Mesothelial cell of epicardium (in vitro differentiated cells): ENCODE measurements around the gene DLGAP1. TPM values are rescaled to one million over a fixed set of nuclear protein-coding genes. Genes with fewer than 3 reads are reported as not detected.

ENCODE experiments used
- DNase-seq, 2 experiments: peaks; one replicate each; pipeline ENCODE4 v3.0.0; 2021; ENCODE audit warnings: low spot score in 2 of 2; ENCODE audit not compliant: unreplicated experiment in 2 of 2
- H3K27ac Mint-ChIP-seq: 2 replicates; pipeline ENCODE4 v1.8.0; 2021; ENCODE audit warnings: mixed read lengths
- H3K27me3 Mint-ChIP-seq: 2 replicates; pipeline ENCODE4 v1.8.0; 2021; ENCODE audit warnings: low read depth, mixed read lengths
- H3K36me3 Mint-ChIP-seq: 2 replicates; pipeline ENCODE4 v1.8.0; 2021; ENCODE audit warnings: mixed read lengths
- H3K4me1 Mint-ChIP-seq: 2 replicates; pipeline ENCODE4 v1.8.0; 2021; ENCODE audit warnings: mixed read lengths
- H3K4me3 Mint-ChIP-seq: 2 replicates; pipeline ENCODE4 v1.8.0; 2021; ENCODE audit warnings: mild to moderate bottlenecking, moderate library complexity, mixed read lengths
- H3K9me3 Mint-ChIP-seq: 2 replicates; pipeline ENCODE4 v1.8.0; 2021; ENCODE audit warnings: mixed read lengths
- CTCF ChIP-seq: fragments of 200-600 bp; sonication (generic); IDR thresholded peaks from one replicate; pipeline ENCODE4 v1.5.0; 2021; ENCODE audit warnings: antibody characterized with exemption; ENCODE audit not compliant: unreplicated experiment
- total RNA-seq: library from RNA; stranded (reverse); gene quantifications from 3 replicates; pipeline ENCODE4 v1.2.1, GENCODE V29; 2021

The DLGAP1 gene
- total RNA-seq, 1 donor from 2014 or later: 4.6 TPM

GRCh38 chr18:3599861-3600260 is 855.2 kb downstream of the DLGAP1 start:
- H3K36me3 Mint-ChIP-seq: no peaks in the 10 kb centered on the region
- H3K27me3 Mint-ChIP-seq: no peaks in the 10 kb centered on the region
- no peak overlapping the region for H3K4me3 Mint-ChIP-seq
- TF ChIP-seq CTCF: no peak
- DNase-seq: no peak
- peaks cover 36% of the 10 kb centered on the region for H3K4me1 Mint-ChIP-seq
- H3K9me3 Mint-ChIP-seq: no peaks in the 10 kb centered on the region
- H3K27ac Mint-ChIP-seq: no peak overlapping the region

- no peak for TF ChIP-seq CTCF
- Mint-ChIP-seq H3K4me3 (no peak overlapping the region), H3K9me3 (no peaks in the 10 kb centered on the region), H3K4me1 (peaks cover 43% of the 10 kb centered on the region), H3K27ac (no peak overlapping the region), H3K36me3 (no peaks in the 10 kb centered on the region), H3K27me3 (no peaks in the 10 kb centered on the region)
- DNase-seq: no peak
Observed at GRCh38 chr18:3599195-3599594, 855.9 kb downstream of the DLGAP1 start.

GRCh38 chr18:3598581-3598980 is 856.5 kb downstream of the DLGAP1 start:
- no peak for DNase-seq
- Mint-ChIP-seq H3K9me3 (no peaks in the 10 kb centered on the region), H3K4me1 (peaks cover 45% of the 10 kb centered on the region), H3K4me3 (no peak overlapping the region), H3K27ac (no peak overlapping the region), H3K27me3 (no peaks in the 10 kb centered on the region), H3K36me3 (no peaks in the 10 kb centered on the region)
- no peak for TF ChIP-seq CTCF

- Mint-ChIP-seq H3K4me3 (peak overlapping the region; percentile 46), H3K9me3 (no peaks in the 10 kb centered on the region)
- no peak for DNase-seq
Observed at GRCh38 chr18:3597409-3598357, 857.4 kb downstream of the DLGAP1 start.

GRCh38 chr18:3596637-3597384 is 858.3 kb downstream of the DLGAP1 start:
- no peak for TF ChIP-seq CTCF
- H3K4me1 Mint-ChIP-seq: peaks cover 55% of the 10 kb centered on the region
- peak overlapping the region; percentile 46 for H3K4me3 Mint-ChIP-seq
- peak overlapping the region; percentile 99 for H3K27ac Mint-ChIP-seq
- no peaks in the 10 kb centered on the region for H3K36me3 Mint-ChIP-seq
- no peaks in the 10 kb centered on the region for H3K9me3 Mint-ChIP-seq
- no peaks in the 10 kb centered on the region for H3K27me3 Mint-ChIP-seq
- DNase-seq: no peak

More at GRCh38 chr18:3597409-3598357, 857.4 kb downstream of the DLGAP1 start:
- H3K4me1 Mint-ChIP-seq: peaks cover 53% of the 10 kb centered on the region
- no peak for TF ChIP-seq CTCF
- no peaks in the 10 kb centered on the region for H3K36me3 Mint-ChIP-seq
- H3K27me3 Mint-ChIP-seq: no peaks in the 10 kb centered on the region
- H3K27ac Mint-ChIP-seq: peak overlapping the region; percentile 99
